HEK293 (cell line): Measurements from ENCODE around the gene YDJC.

ENCODE experiments used
- FEZF1 ChIP-seq: fragments of 450-650 bp; formaldehyde crosslinking; IDR thresholded peaks from 2 replicates; pipeline ENCODE4 v1.5.1; 2016; ENCODE audit warnings: missing biosample characterization, missing genetic modification characterization
- KLF10 ChIP-seq: fragments of 450-650 bp; IDR thresholded peaks from 2 replicates; pipeline ENCODE4 v1.5.1; 2018; ENCODE audit warnings: missing biosample characterization, mild to moderate bottlenecking, missing genetic modification characterization
- SP2 ChIP-seq: fragments of 450-650 bp; formaldehyde crosslinking; IDR thresholded peaks from 2 replicates; pipeline ENCODE4 v1.5.1; 2016; ENCODE audit warnings: missing biosample characterization, missing genetic modification characterization
- TRIM28 ChIP-seq: IDR thresholded peaks from 2 replicates; pipeline ENCODE4 v1.6.1; 2011; ENCODE audit warnings: low read length, control low read depth, borderline replicate concordance
- WT1 ChIP-seq: fragments of 450-650 bp; formaldehyde crosslinking; IDR thresholded peaks from 2 replicates; pipeline ENCODE4 v1.5.1; 2016; ENCODE audit warnings: missing biosample characterization, missing genetic modification characterization
- ZBTB8A ChIP-seq: fragments of 450-650 bp; formaldehyde crosslinking; IDR thresholded peaks from 2 replicates; pipeline ENCODE4 v1.5.1; 2016; ENCODE audit warnings: missing biosample characterization, missing genetic modification characterization
- ZFP3 ChIP-seq: fragments of 450-650 bp; formaldehyde crosslinking; IDR thresholded peaks from 2 replicates; pipeline ENCODE4 v1.5.1; 2016; ENCODE audit warnings: low read depth, missing biosample characterization, missing genetic modification characterization
- ZNF157 ChIP-seq: fragments of 450-650 bp; formaldehyde crosslinking; IDR thresholded peaks from 2 replicates; pipeline ENCODE4 v1.5.1; 2016; ENCODE audit warnings: missing biosample characterization, missing genetic modification characterization
- ZNF202 ChIP-seq: fragments of 450-650 bp; formaldehyde crosslinking; IDR thresholded peaks from 2 replicates; pipeline ENCODE4 v1.5.1; 2016; ENCODE audit warnings: missing biosample characterization, missing genetic modification characterization, borderline replicate concordance
- ZNF211 ChIP-seq: fragments of 450-650 bp; formaldehyde crosslinking; IDR thresholded peaks from 2 replicates; pipeline ENCODE4 v1.5.1; 2016; ENCODE audit warnings: low read depth, missing biosample characterization, missing genetic modification characterization
- ZNF248 ChIP-seq: fragments of 450-650 bp; formaldehyde crosslinking; IDR thresholded peaks from 2 replicates; pipeline ENCODE4 v1.5.1; 2017; ENCODE audit warnings: missing biosample characterization, missing genetic modification characterization
- ZNF302 ChIP-seq: fragments of 450-650 bp; formaldehyde crosslinking; IDR thresholded peaks from 2 replicates; pipeline ENCODE4 v1.5.1; 2016; ENCODE audit warnings: missing biosample characterization, missing genetic modification characterization, low read depth
- ZNF366 ChIP-seq: fragments of 450-650 bp; formaldehyde crosslinking; conservative IDR thresholded peaks from 2 replicates; pipeline ENCODE4 v1.5.1; 2016; ENCODE audit warnings: missing biosample characterization, missing genetic modification characterization
- ZNF394 ChIP-seq: fragments of 450-650 bp; formaldehyde crosslinking; IDR thresholded peaks from 2 replicates; pipeline ENCODE4 v1.5.1; 2016; ENCODE audit warnings: missing biosample characterization, missing genetic modification characterization, mild to moderate bottlenecking, moderate library complexity, borderline replicate concordance
- ZNF48 ChIP-seq: fragments of 450-650 bp; formaldehyde crosslinking; IDR thresholded peaks from 2 replicates; pipeline ENCODE4 v1.5.1; 2016; ENCODE audit warnings: missing biosample characterization, missing genetic modification characterization
- ZNF510 ChIP-seq: fragments of 450-650 bp; formaldehyde crosslinking; IDR thresholded peaks from 2 replicates; pipeline ENCODE4 v1.5.1; 2018; ENCODE audit warnings: mild to moderate bottlenecking, missing genetic modification characterization, missing biosample characterization; ENCODE audit not compliant: insufficient replicate concordance
- ZNF623 ChIP-seq: fragments of 450-650 bp; formaldehyde crosslinking; IDR thresholded peaks from 2 replicates; pipeline ENCODE4 v1.5.1; 2016; ENCODE audit warnings: missing biosample characterization, missing genetic modification characterization
- ZNF626 ChIP-seq: fragments of 450-650 bp; sonication (Bioruptor Pico); formaldehyde crosslinking; IDR thresholded peaks from 2 replicates; pipeline ENCODE4 v1.5.1; 2018; ENCODE audit warnings: missing biosample characterization, missing genetic modification characterization, inconsistent platforms
- ZNF629 ChIP-seq: fragments of 450-650 bp; formaldehyde crosslinking; IDR thresholded peaks from 2 replicates; pipeline ENCODE4 v1.5.1; 2017; ENCODE audit warnings: missing biosample characterization, missing genetic modification characterization
- ZNF701 ChIP-seq: fragments of 450-650 bp; formaldehyde crosslinking; IDR thresholded peaks from 2 replicates; pipeline ENCODE4 v1.5.1; 2016; ENCODE audit warnings: missing biosample characterization, missing genetic modification characterization
- ZNF747 ChIP-seq: fragments of 450-650 bp; formaldehyde crosslinking; IDR thresholded peaks from 2 replicates; pipeline ENCODE4 v1.5.1; 2016; ENCODE audit warnings: missing biosample characterization, missing genetic modification characterization
- TF ChIP-seq, protein P1 (sequence below): fragments of 450-650 bp; formaldehyde crosslinking; conservative IDR thresholded peaks from 2 replicates; pipeline ENCODE4 v1.5.1; 2016; ENCODE audit warnings: low read depth, missing biosample characterization, missing genetic modification characterization
- TF ChIP-seq, protein P2 (sequence below): fragments of 450-650 bp; formaldehyde crosslinking; IDR thresholded peaks from 2 replicates; pipeline ENCODE4 v1.5.1; 2016; ENCODE audit warnings: missing biosample characterization, missing genetic modification characterization
- TF ChIP-seq, protein P3 (sequence below): fragments of 450-650 bp; formaldehyde crosslinking; IDR thresholded peaks from 2 replicates; pipeline ENCODE4 v1.5.1; 2017; ENCODE audit warnings: missing biosample characterization, missing genetic modification characterization
- TF ChIP-seq, protein P4 (sequence below): fragments of 450-650 bp; formaldehyde crosslinking; IDR thresholded peaks from 2 replicates; pipeline ENCODE4 v1.5.1; 2016; ENCODE audit warnings: missing biosample characterization, missing genetic modification characterization, borderline replicate concordance
- TF ChIP-seq, protein P5 (sequence below): fragments of 450-650 bp; formaldehyde crosslinking; IDR thresholded peaks from 2 replicates; pipeline ENCODE4 v1.5.1; 2016; ENCODE audit warnings: missing biosample characterization, missing genetic modification characterization, borderline replicate concordance
- TF ChIP-seq, protein P6 (sequence below): fragments of 450-650 bp; formaldehyde crosslinking; IDR thresholded peaks from 2 replicates; pipeline ENCODE4 v1.5.1; 2017; ENCODE audit warnings: missing biosample characterization, missing genetic modification characterization

Gene YDJC

DNA sequence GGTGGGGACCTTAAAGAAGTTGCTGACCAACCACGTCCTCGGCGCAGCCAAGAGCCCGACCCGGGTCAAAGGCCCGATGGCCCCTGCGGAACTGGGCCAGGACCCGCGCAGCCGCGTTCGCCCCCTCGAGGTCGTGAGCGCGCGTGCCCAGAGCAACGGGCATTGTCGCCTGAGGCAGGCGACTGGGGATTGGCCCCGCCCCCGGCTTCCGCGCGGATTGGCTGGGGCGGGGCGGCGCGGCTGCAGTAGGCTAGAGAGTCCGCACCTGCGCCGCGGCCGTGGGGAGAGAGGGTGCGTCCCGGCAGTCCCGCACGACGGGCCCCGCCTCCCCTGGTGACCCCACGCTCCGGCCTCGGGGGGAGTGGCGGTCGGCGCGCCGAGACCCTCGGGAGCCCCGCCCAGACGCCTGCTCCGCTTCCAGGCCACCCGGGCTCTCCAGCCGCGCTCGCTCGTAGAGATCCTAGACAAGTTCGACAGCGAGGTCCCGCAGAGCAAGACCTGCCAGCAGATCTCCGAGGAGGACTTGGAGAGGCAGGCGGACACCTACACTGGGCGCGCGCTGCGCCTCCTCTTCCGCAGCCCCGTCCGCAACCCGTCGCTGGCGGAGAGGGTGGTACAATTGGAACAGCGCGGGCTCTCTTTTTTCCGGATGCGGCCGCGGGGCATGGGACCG lies 27.7 kb upstream of the YDJC start (continued):
- TF ChIP-seq ZNF366 (tag by site-specific recombination) (no peak), ZNF248 (tag by site-specific recombination) (no peak), TRIM28 (no peak), WT1 (tag by site-specific recombination) (no peak), ZNF629 (tag by site-specific recombination) (0 out of 2 replicates have a peak, but pooled peaks have one; percentile 9), KLF10 (peak; percentile 74; the same call in 1 of the 2 replicates), ZNF626 (tag by site-specific recombination) (no peak), ZNF157 (tag by site-specific recombination) (no peak), ZNF202 (no peak), ZNF211 (tag by site-specific recombination) (no peak), ZNF302 (tag by site-specific recombination) (no peak), ZFP3 (tag by site-specific recombination) (no peak), ZNF394 (tag by site-specific recombination) (no peak), ZBTB8A (tag by site-specific recombination) (peak; percentile 31), FEZF1 (tag by site-specific recombination) (no peak), ZNF747 (no peak), ZNF510 (tag by site-specific recombination) (no peak), ZNF701 (tag by site-specific recombination) (no peak), ZNF623 (tag by site-specific recombination) (no peak), SP2 (tag by site-specific recombination) (peak; percentile 60), ZNF48 (tag by site-specific recombination) (no peak)
- TF ChIP-seq, protein P1, sequence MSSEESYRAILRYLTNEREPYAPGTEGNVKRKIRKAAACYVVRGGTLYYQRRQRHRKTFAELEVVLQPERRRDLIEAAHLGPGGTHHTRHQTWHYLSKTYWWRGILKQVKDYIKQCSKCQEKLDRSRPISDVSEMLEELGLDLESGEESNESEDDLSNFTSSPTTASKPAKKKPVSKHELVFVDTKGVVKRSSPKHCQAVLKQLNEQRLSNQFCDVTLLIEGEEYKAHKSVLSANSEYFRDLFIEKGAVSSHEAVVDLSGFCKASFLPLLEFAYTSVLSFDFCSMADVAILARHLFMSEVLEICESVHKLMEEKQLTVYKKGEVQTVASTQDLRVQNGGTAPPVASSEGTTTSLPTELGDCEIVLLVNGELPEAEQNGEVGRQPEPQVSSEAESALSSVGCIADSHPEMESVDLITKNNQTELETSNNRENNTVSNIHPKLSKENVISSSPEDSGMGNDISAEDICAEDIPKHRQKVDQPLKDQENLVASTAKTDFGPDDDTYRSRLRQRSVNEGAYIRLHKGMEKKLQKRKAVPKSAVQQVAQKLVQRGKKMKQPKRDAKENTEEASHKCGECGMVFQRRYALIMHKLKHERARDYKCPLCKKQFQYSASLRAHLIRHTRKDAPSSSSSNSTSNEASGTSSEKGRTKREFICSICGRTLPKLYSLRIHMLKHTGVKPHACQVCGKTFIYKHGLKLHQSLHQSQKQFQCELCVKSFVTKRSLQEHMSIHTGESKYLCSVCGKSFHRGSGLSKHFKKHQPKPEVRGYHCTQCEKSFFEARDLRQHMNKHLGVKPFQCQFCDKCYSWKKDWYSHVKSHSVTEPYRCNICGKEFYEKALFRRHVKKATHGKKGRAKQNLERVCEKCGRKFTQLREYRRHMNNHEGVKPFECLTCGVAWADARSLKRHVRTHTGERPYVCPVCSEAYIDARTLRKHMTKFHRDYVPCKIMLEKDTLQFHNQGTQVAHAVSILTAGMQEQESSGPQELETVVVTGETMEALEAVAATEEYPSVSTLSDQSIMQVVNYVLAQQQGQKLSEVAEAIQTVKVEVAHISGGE = peak; percentile 65
- TF ChIP-seq, protein P2, sequence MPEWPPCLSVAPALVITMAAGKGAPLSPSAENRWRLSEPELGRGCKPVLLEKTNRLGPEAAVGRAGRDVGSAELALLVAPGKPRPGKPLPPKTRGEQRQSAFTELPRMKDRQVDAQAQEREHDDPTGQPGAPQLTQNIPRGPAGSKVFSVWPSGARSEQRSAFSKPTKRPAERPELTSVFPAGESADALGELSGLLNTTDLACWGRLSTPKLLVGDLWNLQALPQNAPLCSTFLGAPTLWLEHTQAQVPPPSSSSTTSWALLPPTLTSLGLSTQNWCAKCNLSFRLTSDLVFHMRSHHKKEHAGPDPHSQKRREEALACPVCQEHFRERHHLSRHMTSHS (tag by site-specific recombination) = no peak
- TF ChIP-seq, protein P3, sequence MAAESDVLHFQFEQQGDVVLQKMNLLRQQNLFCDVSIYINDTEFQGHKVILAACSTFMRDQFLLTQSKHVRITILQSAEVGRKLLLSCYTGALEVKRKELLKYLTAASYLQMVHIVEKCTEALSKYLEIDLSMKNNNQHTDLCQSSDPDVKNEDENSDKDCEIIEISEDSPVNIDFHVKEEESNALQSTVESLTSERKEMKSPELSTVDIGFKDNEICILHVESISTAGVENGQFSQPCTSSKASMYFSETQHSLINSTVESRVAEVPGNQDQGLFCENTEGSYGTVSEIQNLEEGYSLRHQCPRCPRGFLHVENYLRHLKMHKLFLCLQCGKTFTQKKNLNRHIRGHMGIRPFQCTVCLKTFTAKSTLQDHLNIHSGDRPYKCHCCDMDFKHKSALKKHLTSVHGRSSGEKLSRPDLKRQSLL (tag by site-specific recombination) = no peak; the same call in 1 of the 2 replicates
- TF ChIP-seq, protein P4, sequence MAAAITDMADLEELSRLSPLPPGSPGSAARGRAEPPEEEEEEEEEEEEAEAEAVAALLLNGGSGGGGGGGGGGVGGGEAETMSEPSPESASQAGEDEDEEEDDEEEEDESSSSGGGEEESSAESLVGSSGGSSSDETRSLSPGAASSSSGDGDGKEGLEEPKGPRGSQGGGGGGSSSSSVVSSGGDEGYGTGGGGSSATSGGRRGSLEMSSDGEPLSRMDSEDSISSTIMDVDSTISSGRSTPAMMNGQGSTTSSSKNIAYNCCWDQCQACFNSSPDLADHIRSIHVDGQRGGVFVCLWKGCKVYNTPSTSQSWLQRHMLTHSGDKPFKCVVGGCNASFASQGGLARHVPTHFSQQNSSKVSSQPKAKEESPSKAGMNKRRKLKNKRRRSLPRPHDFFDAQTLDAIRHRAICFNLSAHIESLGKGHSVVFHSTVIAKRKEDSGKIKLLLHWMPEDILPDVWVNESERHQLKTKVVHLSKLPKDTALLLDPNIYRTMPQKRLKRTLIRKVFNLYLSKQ = no peak
- TF ChIP-seq, protein P5, sequence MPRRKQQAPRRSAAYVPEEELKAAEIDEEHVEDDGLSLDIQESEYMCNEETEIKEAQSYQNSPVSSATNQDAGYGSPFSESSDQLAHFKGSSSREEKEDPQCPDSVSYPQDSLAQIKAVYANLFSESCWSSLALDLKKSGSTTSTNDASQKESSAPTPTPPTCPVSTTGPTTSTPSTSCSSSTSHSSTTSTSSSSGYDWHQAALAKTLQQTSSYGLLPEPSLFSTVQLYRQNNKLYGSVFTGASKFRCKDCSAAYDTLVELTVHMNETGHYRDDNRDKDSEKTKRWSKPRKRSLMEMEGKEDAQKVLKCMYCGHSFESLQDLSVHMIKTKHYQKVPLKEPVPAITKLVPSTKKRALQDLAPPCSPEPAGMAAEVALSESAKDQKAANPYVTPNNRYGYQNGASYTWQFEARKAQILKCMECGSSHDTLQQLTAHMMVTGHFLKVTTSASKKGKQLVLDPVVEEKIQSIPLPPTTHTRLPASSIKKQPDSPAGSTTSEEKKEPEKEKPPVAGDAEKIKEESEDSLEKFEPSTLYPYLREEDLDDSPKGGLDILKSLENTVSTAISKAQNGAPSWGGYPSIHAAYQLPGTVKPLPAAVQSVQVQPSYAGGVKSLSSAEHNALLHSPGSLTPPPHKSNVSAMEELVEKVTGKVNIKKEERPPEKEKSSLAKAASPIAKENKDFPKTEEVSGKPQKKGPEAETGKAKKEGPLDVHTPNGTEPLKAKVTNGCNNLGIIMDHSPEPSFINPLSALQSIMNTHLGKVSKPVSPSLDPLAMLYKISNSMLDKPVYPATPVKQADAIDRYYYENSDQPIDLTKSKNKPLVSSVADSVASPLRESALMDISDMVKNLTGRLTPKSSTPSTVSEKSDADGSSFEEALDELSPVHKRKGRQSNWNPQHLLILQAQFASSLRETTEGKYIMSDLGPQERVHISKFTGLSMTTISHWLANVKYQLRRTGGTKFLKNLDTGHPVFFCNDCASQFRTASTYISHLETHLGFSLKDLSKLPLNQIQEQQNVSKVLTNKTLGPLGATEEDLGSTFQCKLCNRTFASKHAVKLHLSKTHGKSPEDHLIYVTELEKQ = 0 out of 2 replicates have a peak, but pooled peaks have one; percentile 17
- TF ChIP-seq, protein P6, sequence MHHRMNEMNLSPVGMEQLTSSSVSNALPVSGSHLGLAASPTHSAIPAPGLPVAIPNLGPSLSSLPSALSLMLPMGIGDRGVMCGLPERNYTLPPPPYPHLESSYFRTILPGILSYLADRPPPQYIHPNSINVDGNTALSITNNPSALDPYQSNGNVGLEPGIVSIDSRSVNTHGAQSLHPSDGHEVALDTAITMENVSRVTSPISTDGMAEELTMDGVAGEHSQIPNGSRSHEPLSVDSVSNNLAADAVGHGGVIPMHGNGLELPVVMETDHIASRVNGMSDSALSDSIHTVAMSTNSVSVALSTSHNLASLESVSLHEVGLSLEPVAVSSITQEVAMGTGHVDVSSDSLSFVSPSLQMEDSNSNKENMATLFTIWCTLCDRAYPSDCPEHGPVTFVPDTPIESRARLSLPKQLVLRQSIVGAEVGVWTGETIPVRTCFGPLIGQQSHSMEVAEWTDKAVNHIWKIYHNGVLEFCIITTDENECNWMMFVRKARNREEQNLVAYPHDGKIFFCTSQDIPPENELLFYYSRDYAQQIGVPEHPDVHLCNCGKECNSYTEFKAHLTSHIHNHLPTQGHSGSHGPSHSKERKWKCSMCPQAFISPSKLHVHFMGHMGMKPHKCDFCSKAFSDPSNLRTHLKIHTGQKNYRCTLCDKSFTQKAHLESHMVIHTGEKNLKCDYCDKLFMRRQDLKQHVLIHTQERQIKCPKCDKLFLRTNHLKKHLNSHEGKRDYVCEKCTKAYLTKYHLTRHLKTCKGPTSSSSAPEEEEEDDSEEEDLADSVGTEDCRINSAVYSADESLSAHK (tag by site-specific recombination) = no peak
